Activated naive CD4-positive, alpha-beta T cell treated with Interleukin-2 at 50 U/mL for 16 hours (primary cell): Measurements from ENCODE around the gene FERMT3.

ENCODE experiments used
- DNase-seq: peaks from one replicate; pipeline ENCODE4 v3.0.0-alpha.2; 2020

The FERMT3 gene

GRCh38 chr11:64251016-64251752, 44.7 kb downstream of the FERMT3 start, which contains the start of gene PLCB3:
Gene PLCB3 (plus strand): TSS chr11:64251530. CDS start chr11:64251650, 120 bp downstream.
- DNase-seq: peak; percentile 65

GRCh38 chr11:64251753-64252002, 45.2 kb downstream of the FERMT3 start:
- no peak for DNase-seq

GRCh38 chr11:64252003-64252872, 45.7 kb downstream of the FERMT3 start:
- peak; percentile 20 for DNase-seq

- DNase-seq: no peak
These were observed 46.5 kb downstream of the FERMT3 start for GRCh38 chr11:64253043-64253442.

GRCh38 chr11:64253481-64253880, 47.0 kb downstream of the FERMT3 start:
- no peak for DNase-seq

- DNase-seq: no peak
These were observed 47.8 kb downstream of the FERMT3 start for GRCh38 chr11:64254326-64254725.

GRCh38 chr11:64255135-64256128, 48.9 kb downstream of the FERMT3 start:
- no peak for DNase-seq

- DNase-seq: no peak
These were observed 49.8 kb downstream of the FERMT3 start for GRCh38 chr11:64256300-64256699.

GRCh38 chr11:64258356-64258755, 51.8 kb downstream of the FERMT3 start:
- no peak for DNase-seq

GRCh38 chr11:64258946-64259532, 52.5 kb downstream of the FERMT3 start:
- DNase-seq: no peak

GRCh38 chr11:64259533-64260067, 53.1 kb downstream of the FERMT3 start:
- DNase-seq: no peak

GRCh38 chr11:64260147-64260708, 53.7 kb downstream of the FERMT3 start:
- DNase-seq: no peak

- no peak for DNase-seq
These were observed 55.1 kb downstream of the FERMT3 start for GRCh38 chr11:64261556-64262080.

GRCh38 chr11:64262271-64263002, 55.9 kb downstream of the FERMT3 start:
- no peak for DNase-seq

- DNase-seq: no peak
These were observed 56.8 kb downstream of the FERMT3 start for GRCh38 chr11:64263021-64263946.

- DNase-seq: no peak
These were observed 57.4 kb downstream of the FERMT3 start for GRCh38 chr11:64263947-64264317.

GRCh38 chr11:64264371-64264852, 57.9 kb downstream of the FERMT3 start:
- DNase-seq: no peak

- DNase-seq: no peak
These were observed 58.9 kb downstream of the FERMT3 start for GRCh38 chr11:64265176-64266160.
